H1 (cell line): ENCODE data around the gene MYBPH. TPM values are rescaled to one million over a fixed set of nuclear protein-coding genes. Genes with fewer than 3 reads are reported as not detected.

ENCODE experiments used
- ASH2L ChIP-seq: fragments of 200-600, 300-600 bp; sonication (generic); IDR thresholded peaks from one replicate; pipeline ENCODE4 v1.7.1; 2017; ENCODE audit warnings: low read length
- ATF2 ChIP-seq: IDR thresholded peaks from 2 replicates; pipeline ENCODE4 v1.6.1; 2012; ENCODE audit warnings: low read length, inconsistent platforms
- HDAC2 ChIP-seq, 2 experiments: fragments of 300-600 bp in 1 of 2; sonication (generic) in 1 of 2; IDR thresholded peaks; 2 replicates each; pipeline ENCODE4 v1.6.1; 2011 to 2012; ENCODE audit warnings: low read depth in 2 of 2, low read length in 2 of 2, mild to moderate bottlenecking in 2 of 2, moderate library complexity in 2 of 2, borderline replicate concordance in 1 of 2, inconsistent platforms in 1 of 2
- KDM1A ChIP-seq: fragments of 200-600, 300-600 bp; sonication (generic); IDR thresholded peaks from 2 replicates; pipeline ENCODE4 v1.7.1; 2016; ENCODE audit warnings: mild to moderate bottlenecking, low read length, borderline replicate concordance
- NANOG ChIP-seq: IDR thresholded peaks from 2 replicates; pipeline ENCODE4 v1.6.1; 2011; ENCODE audit warnings: low read length, low read depth, mild to moderate bottlenecking, inconsistent platforms; ENCODE audit not compliant: insufficient read depth, poor library complexity, severe bottlenecking
- NRF1 ChIP-seq: IDR thresholded peaks from 2 replicates; pipeline ENCODE4 v1.6.1; 2011; ENCODE audit warnings: mild to moderate bottlenecking, low read depth, low read length, improper control_type of control experiment
- SAP30 ChIP-seq: fragments of 300-600 bp; sonication (generic); IDR thresholded peaks from 2 replicates; pipeline ENCODE4 v1.7.1; 2012; ENCODE audit warnings: low read length, moderate library complexity, mild to moderate bottlenecking, inconsistent platforms; ENCODE audit not compliant: insufficient read depth, insufficient replicate concordance
- polyA plus RNA-seq, 7 experiments: library from polyadenylated mRNA; depleted of rRNA in 3 of 7; stranded (reverse) in 5 of 7; unstranded in 2 of 7; fragments of >200 nt in 5 of 7; fragments of 200-250 nt in 2 of 7; gene quantifications; 1 replicate in 5 of 7; 2 replicates in 1 of 7; 4 replicates in 1 of 7; pipeline versions ENCODE4 v1.2.1 to v1.2.3, GENCODE V29; 2011 to 2013; ENCODE audit warnings: missing spikeins in 2 of 7, mixed read lengths in 2 of 7
- total RNA-seq: library from RNA; stranded (reverse); fragmentation: NEBNext Ultra II Directional; extraction: Animal tissue kit (Norgen Biotek cat#: 25700); gene quantifications from 2 replicates; pipeline ENCODE4 v1.2.1, GENCODE V29; 2021

The MYBPH gene
- total and polyA plus RNA-seq, 2 of the 8 experiments (the other 6 are each of a cell fraction or from before 2014, with no cell fraction given), result not detected

- TF ChIP-seq HDAC2 (IDR thresholded peaks at IDR 0.05; ENCODE audit: borderline replicate concordance in 1 of 2, low read depth in 2 of 2, low read length in 2 of 2) (no peak), KDM1A (no peak), NANOG (no peak), NRF1 (no peak), ASH2L (no peak), SAP30 (no peak), ATF2 (no peak)
- TF ChIP-seq, all 59 proteins: peak for 0
Observed at GRCh38 chr1:203147376-203147775, 28.2 kb downstream of the MYBPH start (continued).
